GM21447 (cell line): Measurements from ENCODE around the gene GPR62.
"Not testable (repeated sequence)": the region's sequence is repeated elsewhere in the genome, so short reads cannot be mapped to it uniquely, and the experiment has no call there.

ENCODE experiments used
- ATAC-seq: cut with Tn5 transposase; IDR thresholded peaks from one replicate; pipeline ENCODE4 v1.9.1; 2021; ENCODE audit not compliant: unreplicated experiment

The GPR62 gene

DNA sequence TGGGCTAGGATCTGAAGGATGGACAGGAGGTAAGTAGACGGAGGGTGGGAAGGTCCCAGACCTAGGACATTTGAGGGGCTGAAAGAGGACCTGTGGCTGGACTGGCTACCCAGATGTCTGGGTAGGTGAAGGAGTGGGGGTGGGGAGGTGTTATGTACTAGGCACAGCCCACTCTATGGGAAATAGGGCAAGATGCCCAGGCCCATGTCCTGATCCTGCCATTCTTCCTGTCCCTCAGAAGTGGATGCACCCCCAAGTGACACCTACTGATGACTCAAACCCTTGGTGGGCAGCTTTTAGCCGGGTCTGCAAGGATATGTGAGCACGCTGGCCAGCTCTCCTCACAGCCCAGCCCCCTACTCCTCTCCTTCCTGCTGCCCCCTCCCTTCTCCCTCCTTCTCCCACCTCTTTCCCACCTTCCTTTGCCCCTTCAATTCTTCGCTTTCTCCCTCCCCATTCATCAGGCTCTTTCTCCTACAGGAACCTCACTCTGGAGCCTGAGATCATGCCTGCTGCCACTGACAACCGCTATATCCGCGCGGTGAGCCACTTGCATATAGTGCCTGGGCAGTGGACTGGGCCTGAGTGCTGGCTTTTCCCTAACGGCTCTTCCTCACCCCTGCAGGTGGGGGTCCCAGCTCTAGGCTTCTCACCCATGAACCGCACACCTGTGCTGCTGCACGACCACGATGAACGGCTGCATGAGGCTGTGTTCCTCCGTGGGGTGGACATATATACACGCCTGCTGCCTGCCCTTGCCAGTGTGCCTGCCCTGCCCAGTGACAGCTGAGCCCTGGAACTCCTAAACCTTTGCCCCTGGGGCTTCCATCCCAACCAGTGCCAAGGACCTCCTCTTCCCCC lies 33.3 kb downstream of the GPR62 start:
- ATAC-seq: no peak

DNA sequence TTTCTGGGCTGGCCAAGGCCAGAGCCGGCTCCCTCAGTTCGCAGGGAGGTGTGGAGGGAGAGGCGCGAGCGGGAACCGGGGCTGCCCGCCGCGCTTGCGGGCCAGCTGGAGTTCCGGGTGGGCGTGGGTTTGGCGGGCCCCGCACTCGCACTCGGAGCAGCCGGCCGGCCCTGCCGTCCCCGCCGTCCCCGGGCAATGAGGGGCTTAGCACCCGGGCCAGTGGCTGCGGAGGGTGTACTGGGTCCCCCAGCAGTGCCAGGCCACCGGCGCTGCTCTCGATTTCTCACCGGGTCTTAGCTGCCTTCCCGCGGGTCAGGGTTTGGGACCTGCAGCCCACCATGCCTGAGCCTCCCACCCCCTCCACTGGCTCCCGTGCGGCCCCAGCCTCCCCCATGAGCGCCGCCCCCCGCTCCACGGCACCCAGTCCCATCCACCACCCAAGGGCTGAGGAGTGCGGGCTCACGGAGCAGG lies 35.4 kb downstream of the GPR62 start:
- not testable (repeated sequence) for ATAC-seq

DNA sequence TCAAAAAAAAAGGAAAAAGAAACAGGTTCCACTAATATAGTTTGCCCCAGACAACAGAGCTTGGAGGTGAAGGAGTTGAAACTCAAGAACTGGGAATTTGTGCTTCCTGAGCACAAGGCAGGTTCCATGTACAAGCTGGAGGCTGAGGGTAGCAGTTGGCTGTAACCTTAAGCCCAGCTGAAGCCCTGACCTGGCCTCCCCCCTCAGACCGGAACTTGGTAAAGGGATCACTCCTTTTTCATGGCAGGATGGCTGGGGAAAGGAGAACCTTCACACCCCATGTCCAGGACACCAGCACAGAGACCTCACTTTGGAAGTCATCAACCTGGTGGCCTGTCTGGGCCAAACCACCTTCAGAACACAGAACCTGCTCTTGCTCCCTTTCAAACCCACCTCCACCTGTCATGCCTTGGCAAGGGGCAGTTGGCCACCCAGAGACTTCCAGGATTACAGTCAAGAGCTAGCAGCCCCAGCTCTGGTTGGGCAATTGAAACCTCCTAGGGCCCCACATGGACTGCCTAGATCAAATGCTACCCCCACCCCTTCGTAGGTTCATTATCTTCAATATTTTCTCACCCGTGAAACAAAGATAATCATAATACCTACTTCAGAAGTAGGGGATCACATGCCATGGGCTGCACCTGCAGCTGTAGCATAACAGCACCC lies 37.0 kb downstream of the GPR62 start:
- ATAC-seq: no peak

DNA sequence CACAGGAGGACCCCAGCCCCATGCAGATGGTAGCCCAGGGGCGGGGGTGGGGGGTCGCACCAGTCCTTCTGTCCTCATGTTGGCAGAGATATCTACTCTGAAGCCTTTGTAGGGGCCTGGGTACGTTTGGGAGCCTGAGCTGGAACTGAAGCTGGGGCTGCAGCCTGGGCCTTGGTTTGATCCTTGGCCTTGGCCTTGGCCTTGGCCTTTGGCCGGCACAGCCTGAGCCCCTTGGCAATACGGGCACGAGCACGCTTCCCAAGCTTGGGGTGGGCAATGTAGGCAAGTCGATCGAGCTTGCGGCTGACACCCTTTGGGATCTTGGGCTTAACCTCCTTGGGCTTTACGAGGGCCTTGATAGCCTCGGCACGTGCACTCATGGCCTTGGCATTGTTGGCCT lies 38.5 kb downstream of the GPR62 start:
- ATAC-seq: not testable (repeated sequence)

DNA sequence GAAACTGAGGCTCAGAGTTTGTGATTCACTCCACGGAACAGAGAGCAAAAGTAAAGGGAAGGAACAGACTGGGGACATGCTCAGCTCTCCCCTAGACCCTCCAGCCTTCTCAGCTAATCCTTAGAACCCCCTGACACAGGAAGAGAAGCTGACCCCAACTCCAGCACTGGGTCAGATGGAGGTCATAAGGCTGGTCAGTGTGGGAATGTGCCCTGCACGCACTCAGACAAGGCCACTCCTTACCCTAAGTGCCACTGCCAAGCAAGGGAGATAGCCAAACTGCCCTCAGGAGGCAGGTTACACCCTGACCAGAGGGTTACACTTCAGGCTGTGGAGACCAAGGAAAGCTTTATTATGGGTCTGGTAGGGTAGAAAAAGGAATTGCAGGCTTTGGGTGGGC lies 39.3 kb downstream of the GPR62 start:
- ATAC-seq: no peak

DNA sequence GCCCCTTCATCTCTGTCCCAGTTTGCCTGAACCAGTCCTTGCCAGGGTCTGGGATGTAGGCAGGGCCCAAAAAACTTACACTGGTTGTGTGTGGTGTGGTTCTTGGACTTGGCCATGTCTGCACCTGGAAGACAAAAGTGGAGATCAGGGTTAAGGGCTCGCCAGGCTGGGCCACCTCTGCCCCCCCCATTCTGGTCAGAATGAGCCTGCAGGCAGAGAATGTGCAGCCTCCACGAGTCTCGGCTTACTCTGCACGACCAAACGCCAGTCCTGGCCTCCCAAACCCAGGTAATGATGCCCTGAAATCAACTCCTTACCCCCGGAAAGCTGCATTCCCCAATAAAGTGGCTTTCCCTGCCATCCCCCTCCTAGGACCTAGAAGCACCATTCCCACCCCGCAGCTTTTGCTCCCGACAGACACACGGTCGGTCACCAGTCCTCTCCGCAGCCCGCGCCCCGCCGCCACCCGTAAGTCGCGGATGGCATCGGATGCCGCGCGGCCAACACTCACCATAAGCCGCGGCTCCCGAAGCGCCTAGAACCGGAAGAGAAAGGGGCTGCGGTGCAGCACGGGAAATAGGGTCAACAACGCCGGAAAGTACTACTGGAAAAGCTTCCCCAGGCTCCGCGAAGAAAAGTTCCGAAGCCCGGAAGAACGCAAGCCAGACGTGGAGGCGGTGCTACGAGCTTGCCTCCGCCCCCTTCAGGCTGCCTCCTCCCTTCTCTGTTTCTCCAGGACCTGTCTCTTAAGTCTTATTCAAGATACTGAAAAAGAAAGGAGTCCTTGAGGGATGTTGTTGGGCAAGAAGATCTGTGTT lies 40.4 kb downstream of the GPR62 start, which contains the start of gene RPL29:
Gene RPL29, minus strand, starts transcription at position 550 of the 818 bp plus-strand sequence. Its CDS starts 434 bp downstream, at position 116.
- peak; percentile 88 for ATAC-seq

DNA sequence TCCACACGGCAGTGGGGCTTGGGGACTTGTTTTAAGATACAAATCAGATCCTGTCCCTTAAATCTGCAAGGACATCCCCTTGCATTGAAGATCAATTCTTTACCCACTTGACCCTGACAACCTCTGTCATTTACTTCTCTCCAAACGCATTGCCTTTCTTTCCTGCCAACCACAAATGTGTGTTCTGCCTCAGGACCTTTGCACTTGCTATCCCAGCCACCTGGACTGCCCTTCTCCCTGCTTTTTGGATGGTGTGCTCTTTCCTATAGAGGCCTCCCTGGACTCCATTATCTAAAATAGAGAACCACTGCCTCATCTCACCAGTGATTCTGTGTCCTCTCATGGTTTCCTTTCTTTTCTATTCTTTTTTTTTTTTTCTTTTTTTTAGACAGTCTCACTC lies 42.0 kb downstream of the GPR62 start:
- no peak for ATAC-seq

DNA sequence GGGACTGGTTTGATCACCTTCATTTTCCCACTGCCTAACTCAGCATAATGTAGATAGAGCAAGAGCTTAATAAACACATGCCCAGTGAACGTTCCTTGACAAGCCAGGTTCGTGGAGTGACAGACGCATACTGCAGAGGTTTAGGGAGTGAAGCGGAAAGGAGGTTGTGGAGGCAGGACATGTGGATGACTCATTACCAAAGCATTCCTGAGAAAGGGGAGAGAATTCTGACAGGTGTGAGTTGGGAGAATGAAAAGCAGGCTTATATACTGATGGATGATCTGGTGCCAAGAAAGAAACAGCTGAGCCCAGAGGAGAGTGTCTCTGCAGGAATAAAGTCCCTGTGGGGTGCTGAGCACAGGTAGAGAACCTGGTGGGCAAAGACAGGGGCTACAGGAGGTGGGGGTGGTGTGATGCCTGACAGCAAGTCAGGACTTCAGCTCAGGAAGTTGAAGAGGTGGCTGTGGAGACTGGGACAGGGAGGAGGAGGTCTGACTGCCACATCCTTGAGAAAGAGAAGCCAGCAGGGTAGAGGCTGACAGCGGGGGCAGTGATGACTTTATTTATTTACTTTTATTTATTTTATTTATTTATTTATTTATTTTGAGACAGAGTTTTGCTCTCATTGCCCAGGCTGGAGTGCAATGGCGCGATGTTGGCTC lies 42.9 kb downstream of the GPR62 start:
- no peak for ATAC-seq

DNA sequence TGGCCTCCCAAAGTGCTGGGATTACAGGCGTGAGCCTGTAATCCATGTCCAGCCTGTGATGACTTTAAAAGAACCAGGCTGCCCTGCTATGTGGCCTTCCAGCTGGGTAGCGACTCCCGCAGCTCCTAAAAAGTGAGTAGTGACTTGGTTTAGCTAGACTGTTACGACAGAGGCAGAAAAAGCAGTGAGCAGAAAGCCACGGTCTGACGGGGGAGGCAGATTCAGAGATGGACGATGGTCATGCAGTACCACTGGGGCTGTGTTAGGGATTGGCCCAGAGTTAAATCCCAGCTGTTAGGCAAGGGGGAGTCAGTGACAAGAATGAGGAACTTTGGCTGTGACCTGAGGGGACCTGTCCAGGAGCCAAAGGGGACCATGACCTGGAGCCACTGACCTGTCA lies 43.6 kb downstream of the GPR62 start:
- ATAC-seq: no peak

DNA sequence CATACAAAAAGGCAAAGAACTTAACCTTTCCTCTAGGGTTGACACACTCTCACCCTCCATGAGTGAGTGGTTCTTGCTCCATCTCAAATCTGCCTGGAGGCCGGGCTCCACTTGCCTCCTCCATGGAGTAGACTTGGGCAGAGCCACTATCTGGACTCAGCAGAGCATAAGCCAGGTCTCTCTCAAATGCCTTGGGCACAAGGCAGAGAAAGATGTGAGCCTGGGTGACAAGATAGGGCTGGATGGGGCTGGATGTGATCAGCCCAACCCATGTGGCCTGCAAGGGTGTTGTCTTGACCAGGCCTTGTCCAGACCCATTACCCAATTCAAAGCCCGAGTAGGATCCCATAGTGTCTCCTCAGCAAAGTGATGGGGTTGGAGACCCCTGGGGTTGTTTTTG lies 44.7 kb downstream of the GPR62 start:
- ATAC-seq: no peak

DNA sequence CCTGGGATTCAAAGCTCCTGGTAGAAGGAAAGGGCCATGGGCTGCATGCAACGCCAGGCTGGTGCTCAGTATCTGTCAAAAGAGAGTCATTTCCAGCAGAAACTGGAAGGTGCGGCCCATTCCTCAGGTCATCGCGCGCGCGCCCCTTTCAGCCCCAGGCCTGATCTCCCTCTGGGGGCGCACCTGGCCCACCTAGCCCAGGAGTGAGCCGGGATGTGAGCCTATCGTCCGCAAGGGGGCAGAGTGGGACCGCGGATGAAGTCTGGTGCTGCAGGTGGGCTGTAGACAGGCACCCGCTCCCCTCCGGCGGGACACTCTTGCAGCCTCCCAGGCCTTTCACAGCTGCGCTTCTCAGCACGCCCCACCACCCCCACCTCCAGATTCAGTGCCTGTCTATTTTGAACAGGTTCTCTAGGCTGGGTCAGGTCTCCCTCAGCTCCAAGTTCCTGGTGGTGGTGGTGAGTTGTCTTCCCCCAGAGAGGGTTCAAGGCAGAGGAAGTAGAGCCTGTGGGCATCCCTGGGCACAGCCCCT lies 46.3 kb downstream of the GPR62 start:
- no peak for ATAC-seq

DNA sequence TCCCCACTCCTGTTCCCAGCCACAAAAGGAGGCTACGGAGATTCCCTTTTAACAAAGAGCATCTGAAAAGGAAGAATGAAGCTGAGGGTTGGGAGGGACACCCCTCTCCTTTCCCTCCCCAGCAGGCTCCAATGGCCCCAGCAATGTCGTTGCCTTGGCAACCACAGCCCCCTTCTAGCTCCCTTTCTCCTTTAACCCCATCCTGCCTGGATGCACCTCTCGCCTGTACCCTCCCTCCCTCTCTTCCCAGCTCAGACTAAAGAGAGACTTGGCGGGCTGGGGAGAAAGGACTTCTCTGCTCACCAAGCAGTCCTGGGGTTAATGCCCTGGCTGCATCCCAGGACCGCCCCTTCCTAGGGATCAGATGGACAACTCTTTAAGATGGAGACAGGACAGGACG lies 47.6 kb downstream of the GPR62 start:
- ATAC-seq: no peak

DNA sequence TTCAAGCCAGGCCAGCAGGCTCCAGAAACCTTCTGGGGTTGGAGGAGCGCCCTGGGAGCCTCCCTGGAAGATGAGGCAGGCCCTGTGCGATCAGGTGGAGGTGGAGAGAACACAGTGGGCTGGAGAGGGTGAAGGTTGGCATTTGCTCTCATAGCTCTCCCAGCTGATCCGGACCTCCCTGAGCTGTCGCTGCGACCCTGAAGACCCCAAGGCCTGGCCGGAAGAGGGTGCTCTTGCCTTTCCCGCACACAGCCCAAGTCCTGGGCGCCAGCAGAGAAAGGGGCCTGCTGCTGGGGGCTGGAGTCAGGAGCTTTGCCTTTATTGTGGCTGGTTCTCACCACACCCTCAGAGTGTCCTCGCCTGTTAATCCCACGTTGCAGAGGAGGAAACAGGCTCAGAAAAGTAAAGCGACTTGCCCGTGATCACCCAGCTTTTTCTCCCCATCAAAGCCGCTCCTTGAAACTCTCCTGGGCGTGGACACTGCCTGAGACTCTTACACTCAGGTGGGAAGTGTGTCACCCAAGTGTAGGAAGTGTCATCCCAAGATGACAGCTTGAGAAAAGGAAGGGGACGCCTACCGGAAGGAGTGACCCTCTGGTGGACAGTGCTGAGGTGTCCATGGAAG lies 49.1 kb downstream of the GPR62 start:
- ATAC-seq: no peak

DNA sequence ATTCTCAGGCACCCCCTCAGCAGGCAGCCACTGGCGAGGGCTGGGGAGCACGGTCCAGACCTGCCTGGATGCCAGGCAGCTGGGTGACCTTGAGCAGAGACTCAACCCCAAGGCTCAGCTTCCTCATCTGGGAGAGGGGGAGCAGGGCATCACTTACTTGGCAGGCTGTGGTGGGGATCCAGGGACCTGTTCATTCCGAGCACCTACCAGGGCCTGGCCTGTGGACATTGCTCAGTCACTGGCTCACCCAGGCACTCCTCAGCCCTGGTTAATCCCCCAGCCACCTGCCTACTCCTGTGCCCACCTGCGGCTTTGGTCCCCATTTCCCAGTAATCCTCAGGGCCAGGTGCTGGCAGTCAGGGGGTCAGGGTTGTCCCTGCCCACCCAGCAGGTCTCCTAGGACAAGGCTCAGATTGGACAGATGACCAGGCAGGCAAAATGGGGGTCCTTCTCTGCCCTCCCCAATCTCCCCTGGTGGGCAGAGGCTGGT lies 49.8 kb downstream of the GPR62 start:
- no peak for ATAC-seq

DNA sequence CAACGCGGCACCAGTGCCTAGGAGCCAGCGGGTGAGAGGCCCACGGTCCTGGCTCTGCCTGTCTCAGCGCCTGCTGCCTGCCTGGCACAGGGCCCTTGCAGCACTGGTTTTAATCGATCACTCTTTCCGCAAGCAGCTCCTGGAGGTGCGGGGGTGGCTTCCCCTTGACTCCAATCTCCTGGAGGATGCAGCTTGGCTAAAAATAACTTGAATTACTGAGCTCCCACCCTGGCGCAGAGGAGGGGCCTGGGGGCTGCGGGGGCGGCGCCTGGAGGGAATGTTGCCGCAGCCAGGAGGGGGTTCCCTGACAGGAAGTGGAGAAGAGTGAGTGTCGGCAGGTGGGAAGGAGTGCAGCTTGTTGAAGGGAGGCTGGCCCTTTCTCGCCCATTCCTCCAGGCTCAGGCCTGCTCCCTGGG lies 50.4 kb downstream of the GPR62 start:
- ATAC-seq: no peak

DNA sequence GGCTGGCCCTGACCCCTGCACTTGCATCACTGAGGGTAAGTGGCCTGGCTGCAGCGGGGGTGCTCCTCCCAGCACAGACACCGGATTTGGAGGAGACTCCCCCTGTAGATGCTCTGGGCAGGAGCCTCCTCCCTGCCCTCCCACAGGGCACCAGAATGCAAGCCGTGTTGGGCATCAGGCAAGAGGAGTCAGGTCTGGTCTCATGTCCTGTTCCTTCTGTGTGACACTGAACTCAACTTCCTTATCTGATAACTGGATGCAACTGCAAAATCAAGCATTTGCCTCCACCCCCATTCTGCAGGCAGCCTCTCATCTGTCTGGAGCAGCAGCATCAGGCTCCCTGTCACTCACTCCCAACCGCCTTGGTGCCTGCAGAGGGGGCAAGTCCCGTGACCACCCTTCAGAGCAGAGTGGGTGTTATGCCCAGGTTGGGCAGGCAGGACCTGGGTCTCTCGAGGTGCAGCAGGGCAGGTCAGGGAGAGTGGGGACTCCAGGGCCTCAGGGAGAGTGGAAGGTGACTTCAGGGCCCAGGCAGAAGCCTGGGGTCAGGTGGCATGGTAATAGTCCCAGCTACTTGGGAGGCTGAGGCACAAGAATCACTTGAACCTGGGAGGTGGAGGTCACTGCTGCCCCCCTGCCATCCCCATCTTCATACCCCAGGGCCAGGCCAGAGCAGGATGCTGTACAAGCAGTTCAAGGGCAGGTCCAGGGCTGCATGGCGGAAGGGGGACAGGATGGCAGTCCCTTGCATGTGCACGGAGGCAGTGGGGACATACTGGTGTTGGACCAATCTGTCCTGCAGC lies 51.0 kb downstream of the GPR62 start:
- ATAC-seq: no peak

DNA sequence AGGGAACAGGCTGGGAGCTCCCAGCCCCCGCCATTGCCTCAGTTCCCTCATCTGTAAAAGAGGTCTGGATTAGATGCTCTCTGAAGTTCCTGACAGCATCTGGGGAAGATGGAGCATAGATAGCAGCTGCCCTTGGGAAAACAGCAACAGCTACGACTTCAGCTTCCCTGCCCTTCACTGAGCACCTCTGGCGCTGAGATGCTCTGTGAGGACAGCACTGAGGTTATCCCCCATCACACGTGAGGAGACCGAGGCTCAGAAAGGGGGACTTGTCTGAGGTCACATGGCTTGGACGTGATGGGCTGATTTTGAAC lies 51.6 kb downstream of the GPR62 start:
- no peak for ATAC-seq
